UCSD-AML1 (cell line): Measurements from ENCODE around the gene FBXO21.
"Not testable (repeated sequence)": the region's sequence is repeated elsewhere in the genome, so short reads cannot be mapped to it uniquely, and the experiment has no call there.

Experiments used
- DNase-seq: peaks from one replicate; lab custom pipeline; 2025; ENCODE audit not compliant: unreplicated experiment; lab: John Stamatoyannopoulos, UW

FBXO21 gene, protein sequence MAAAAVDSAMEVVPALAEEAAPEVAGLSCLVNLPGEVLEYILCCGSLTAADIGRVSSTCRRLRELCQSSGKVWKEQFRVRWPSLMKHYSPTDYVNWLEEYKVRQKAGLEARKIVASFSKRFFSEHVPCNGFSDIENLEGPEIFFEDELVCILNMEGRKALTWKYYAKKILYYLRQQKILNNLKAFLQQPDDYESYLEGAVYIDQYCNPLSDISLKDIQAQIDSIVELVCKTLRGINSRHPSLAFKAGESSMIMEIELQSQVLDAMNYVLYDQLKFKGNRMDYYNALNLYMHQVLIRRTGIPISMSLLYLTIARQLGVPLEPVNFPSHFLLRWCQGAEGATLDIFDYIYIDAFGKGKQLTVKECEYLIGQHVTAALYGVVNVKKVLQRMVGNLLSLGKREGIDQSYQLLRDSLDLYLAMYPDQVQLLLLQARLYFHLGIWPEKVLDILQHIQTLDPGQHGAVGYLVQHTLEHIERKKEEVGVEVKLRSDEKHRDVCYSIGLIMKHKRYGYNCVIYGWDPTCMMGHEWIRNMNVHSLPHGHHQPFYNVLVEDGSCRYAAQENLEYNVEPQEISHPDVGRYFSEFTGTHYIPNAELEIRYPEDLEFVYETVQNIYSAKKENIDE

DNA sequence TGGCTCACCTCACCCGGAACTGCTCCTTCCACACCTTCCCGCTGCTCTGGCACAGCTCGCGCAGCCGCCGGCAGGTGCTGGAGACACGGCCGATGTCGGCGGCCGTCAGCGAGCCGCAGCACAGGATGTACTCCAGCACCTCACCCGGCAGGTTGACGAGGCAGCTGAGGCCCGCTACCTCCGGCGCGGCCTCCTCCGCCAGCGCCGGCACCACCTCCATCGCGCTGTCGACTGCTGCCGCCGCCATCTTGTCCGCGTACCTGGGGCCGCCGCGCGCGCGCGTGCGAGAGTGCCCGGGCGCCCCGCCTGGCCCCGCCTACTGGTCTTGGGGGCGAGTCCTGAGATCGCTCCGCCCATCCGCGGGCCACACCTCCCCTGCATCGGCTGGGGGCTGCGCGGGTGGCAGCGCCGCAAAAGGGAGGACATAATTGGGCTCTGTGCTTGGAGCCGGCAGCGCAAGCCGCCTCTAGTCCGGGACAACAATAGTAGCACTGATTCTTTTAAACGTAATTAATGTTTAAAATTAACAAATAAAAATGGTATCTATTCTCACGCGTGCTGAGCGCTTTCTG is at the start of gene FBXO21:
TSS of gene FBXO21 (minus strand) at position 261 of the 572 bp plus-strand sequence. CDS start at position 247, 14 bp downstream.
- DNase-seq = peak; percentile 87

DNA sequence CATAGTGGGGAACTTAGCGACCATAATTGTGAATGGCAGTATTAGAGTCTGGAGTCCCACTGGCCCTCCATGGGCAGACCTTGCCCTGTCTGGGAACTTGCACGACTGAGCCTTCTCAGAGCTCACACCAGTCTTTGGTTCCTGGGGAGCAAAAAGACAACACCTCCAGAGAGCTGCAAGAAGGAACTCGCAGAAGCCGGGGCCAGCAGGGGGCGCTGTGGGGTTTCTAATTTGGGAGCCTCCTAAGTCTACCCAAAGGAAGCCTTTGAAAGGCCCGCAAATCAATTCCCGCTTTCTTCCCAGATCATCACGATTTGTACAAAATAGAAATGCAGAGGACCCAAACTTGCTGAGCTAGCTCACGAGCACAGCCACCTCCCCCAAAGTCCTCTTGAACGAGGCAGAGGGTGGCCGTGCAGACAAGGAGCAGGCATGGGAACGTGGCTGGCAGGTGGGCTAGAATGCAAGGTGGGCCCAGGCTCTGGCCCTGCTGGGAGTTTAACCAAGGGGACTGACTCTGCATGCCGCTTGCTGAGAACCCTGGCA is 46.3 kb upstream of the FBXO21 start:
- peak; percentile 74 for DNase-seq

DNA sequence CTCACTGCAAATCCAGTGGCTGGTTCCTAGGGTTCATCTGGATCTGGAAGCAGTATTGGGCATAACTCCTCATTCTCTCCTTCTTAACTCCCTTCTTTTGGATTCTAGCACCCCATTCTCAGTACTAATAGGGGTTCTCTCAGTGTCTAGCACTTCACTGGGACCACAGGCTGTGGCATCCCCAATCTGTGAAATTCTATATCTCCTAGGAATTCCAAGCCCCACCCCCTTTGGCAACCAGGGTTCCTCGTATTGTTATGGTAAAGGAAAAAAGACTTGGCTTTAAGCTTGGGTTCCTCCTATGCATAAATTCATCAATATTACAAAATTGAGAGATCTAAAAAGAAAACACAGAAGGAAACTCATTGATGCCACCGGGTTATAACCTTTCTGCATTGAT is 45.0 kb upstream of the FBXO21 start:
- DNase-seq = no peak

DNA sequence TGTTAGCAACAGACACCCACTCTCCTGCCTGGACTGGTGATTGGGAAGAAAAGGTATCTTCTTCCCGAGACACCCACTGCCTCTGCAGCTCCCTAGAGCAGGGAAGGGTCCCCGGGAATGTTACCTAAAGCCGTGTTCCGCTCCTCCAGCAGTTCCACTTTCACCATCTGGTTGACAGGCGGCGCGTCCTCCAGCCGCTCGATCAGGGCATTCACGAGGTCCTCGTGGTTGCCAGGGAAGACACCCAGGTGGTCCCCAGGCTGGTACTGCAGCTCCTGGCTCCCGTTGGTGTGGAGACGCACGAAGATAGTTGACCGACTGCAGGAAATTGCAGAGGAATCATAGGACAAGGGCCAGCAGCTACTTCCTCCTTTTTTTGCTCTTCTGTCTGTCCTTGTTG is 44.2 kb upstream of the FBXO21 start:
- DNase-seq = no peak

DNA sequence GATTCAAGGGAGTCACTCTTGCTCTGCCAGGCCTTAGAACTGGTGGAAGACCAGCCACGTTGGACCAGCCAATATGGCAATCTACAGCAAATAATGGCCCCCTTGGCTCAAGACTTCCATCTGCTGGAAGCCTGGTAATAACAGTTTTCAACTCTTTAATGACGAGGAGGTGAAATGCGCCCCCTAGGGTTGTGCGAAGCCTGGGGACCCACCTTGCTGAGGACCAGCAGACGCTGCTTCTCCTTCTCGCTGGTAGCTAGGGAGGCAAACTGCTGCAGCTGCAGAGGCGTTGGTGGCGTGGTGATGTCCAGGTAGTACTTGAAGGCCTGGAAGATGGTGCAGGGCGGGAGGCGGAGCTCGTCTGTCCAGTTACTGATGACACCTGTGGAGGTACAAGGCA is 41.5 kb upstream of the FBXO21 start:
- no peak for DNase-seq

DNA sequence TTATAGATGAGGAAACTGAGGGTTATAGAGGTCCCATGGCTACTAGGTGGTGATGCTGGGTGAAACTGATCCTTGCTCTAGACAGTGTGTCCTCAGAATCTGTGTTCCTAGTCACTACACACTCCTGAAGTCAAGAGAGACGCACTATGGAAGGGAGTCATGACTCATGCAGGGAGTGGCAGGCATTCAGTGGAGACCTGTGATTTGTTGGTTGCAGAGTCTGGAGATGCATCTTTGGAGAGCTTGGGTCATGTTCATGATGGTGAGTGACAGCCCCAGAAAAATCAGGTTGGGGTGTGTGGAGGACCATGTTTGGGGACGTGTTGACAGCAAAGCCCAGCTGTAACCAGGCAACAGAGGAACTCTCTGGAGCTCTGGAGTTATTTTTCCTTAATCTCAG is 38.0 kb upstream of the FBXO21 start:
- no peak for DNase-seq

DNA sequence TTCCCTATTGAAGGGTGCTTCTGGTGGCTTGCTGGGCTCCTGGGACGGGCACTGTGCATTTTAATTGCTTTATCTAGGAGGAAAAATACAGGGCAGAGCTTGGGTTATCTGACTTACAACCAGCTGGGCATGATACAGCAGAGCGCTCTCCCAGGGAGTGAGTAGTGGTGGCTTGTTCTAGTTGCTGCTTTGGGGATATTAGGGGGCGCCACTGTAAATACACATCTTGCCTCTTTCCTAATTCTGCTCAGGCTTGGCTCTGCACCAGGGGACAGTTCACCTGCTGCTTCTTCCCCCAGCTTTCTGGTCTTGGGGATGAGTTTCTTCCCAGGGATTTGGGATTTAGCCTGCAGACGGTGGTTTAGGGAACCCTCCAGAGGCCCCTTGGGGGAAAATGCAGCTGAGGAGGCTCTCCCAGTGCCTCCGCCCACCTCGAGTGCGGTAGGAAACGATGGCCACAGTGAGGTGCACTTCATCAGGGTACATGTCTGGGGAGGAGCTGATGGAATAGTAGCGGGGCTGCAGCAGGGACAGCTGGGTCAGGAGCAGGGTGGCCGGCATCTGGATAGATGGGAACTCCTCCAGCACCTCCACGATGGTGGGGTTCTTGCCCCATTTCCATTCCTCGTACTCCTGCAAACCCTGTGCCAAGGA is 36.9 kb upstream of the FBXO21 start:
- DNase-seq = no peak

DNA sequence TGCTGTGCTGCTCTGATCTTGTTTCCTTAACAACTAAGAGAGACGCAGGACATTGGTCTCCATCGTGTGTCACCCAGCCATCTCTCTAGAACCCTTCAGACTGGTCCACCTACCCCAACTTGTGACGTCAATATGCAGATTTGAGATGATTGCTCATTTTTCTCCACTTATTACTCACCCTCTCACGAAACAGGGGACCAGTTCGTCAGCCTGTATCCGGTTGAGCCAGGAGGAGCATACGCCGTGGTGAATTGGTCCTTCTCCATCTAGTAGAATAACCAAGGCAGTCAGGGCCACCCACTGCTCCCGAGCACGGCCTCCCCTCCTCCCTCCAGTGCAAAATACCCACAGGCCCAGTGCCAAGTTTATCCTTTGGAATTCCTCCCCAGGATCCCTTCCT is 36.2 kb upstream of the FBXO21 start:
- DNase-seq = no peak

DNA sequence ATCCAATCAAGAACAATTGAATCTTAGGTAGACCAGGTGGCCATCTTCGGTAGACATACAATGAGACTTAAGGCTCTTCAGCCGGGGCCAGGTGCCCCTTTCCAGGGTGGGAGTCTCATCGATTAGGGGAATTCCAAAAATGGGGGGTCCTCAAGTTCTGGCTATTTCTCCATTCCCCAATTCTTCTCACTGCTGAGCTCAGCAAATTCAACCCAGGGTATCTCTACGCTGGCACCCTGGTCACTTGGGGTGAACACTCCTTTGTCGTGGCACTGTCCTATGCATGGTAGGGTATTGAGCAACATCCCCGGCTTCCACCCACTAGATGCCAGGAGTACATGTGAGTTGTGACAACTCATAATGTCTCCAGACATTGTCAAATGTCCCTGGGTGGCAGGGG is 34.9 kb upstream of the FBXO21 start:
- DNase-seq = no peak

DNA sequence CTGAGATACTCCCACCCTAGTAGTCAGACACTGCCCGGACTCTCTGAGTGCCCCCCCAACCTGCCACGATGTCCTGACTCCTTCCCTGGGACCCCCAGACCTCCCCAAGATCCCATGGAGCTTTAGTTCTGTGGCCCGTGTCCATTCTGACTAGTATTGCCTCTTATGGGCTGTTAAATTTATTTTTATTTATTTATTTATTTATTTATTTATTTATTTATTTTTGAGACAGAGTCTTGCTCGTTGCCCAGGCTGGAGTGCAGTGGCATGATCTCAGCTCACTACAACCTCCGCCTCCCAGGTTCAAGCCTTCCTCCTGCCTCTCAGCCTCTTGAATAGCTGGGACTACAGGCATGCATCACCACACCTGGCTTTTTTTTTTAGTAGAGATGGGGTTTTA is 30.7 kb upstream of the FBXO21 start:
- DNase-seq = not testable (repeated sequence)

DNA sequence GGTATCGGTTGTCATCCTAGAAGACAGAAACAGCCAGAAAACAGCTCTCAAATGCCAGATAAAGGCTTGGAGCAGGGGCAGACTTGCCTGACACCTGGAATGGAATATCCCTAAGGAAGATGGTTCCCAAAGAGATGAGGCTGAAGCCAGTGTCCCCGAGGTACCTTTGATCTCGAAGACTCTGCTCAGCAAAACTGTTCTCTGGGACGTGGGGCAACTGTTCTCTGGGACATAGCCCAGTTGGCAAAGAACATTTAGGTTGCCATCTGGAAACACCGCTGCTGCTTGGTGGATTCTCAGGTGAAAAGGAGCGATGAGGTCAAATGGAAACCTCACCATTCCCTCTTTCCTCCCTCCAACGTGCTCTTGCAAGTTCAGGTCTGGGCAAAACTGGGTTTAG is 27.9 kb upstream of the FBXO21 start:
- no peak for DNase-seq

DNA sequence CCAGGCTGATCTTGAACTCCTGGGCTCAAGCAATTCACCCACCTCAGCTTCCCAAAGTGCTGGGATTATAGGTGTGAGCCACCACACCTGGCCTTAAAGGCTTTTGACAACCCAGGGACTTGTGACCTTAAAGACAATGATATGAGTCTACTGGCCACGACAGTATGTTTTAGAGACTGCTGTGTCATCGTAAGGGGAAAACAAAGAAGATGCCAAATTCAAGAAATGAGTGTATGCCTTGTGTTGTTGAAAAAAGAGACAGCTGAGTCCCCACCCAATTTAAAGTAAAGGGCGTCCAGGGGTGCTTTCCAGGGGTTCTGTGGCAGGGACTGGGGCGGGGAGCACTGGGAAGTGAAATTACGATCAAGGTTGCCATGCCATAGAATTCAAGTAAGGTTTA is 26.4 kb upstream of the FBXO21 start:
- DNase-seq = no peak

DNA sequence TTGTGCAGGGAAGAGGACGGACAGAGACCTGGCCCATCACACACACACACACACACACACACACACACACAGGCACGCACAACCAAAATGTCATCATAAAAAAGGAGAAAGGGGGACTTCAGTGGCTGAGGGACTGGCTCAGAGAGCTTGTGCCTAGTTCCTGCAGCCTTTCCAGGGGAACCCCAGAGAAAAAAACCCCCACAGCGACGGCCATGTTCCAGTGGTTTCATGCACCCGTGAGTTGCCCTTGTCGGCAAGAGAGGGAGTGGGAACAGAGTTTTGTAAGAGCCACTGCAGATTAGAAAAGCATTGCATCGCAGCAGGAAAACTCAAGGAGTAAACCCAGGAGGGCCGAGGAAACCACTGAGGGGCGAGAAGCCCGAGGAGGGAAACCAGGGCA is 24.5 kb upstream of the FBXO21 start:
- DNase-seq = no peak

DNA sequence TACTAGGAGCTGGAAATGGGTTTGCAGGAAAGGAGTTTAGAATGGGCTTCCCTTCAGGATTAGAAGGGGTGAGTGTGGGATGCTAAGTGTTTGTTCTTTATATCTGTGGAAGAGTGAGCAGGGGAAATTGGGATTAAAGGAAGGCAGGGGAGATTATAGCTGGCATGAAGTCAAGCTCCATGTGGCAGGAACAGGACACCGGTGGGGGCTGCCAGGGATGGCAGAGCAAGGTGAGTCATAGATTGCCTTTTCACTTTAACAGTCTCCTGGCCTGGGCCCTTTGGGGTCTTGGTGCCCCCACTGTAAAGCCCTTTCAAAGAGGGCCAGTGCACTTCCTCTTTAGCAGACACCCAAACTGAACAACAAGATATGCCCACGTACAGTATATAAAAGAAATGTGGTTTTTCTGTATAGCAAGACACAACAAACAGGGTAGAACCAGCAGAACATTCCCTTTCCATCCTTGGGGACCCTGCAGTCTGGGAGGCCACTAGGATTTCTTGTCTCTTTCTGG is 23.1 kb upstream of the FBXO21 start:
- no peak for DNase-seq

DNA sequence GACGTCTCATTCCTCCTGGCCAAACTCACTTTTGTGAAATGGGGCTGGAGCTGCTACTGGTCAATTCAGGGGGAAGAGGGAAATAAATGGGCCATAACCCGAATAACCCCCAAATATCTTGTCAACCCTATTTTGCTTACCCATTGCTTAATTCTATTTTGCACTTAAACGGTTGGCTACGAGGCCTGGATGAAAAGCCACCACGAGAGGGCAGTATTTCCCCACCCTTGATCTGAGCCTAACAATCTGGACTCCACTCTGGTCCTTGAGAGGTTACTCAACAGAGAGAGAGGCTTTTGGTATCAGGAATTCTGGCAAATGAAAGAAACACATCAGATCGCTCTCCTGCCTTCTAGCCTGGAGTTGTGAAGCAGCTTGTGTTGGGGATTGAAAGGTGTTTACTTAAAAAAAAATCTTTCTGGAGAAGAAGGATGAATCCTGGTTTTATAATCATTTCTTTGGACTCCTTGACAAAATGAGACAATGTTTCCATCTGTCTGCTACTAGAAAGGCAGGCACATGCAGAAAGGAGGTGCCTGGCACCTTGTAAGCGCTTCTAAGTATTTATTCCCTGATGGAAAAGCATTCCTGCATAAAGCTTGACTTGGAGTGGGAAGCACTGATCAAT is 22.4 kb upstream of the FBXO21 start:
- DNase-seq = peak; percentile 49

DNA sequence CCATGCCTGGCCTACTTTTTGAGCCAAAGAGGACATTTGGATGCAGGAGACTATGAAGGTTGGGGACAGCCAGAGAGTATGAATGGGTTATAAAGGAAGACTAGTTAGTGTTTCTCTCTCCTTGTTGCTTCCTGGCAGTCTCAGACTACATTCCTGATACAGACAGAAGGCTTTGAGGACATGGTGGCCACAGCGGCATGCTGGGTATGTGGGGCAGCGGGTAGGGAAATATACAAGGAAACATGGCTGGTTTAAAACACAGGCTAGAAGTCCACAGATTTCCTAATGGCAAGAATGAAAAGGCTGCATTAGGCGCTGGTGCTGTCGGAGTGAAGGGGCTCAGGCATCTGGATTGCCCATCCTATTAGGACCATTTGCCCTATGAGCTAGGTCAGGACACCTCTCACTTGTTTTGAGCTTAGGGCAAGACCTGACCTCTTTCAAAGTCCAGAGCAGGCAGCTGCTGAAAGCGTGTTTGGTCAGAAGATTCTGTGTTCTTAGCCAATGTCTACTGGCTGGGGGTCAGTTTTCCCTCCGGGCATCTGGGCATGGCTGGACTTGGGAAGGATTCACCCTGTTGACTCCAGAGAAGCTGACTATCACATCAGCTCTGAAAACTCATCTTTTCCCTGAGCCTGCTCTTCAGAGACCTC is 20.1 kb upstream of the FBXO21 start:
- DNase-seq = no peak

DNA sequence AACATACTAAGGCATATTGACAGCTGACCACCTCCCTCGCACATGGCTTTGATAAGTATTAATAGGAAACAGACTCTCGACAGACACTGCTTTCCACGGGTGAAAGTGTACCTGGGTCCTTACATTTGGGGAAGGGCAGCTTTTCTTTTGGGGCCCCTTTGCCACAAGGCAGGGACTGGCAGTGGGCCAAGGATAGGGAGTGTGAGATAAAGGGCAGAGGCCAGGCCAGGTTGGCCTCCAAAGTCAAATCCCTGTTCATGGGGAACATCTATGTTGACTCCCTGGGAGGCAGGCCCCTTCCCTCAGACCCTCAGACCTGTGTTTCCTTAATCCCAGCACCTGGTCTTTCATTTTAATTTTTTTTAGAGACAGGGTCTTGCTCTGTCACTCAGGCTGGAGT is 19.4 kb upstream of the FBXO21 start:
- no peak for DNase-seq

DNA sequence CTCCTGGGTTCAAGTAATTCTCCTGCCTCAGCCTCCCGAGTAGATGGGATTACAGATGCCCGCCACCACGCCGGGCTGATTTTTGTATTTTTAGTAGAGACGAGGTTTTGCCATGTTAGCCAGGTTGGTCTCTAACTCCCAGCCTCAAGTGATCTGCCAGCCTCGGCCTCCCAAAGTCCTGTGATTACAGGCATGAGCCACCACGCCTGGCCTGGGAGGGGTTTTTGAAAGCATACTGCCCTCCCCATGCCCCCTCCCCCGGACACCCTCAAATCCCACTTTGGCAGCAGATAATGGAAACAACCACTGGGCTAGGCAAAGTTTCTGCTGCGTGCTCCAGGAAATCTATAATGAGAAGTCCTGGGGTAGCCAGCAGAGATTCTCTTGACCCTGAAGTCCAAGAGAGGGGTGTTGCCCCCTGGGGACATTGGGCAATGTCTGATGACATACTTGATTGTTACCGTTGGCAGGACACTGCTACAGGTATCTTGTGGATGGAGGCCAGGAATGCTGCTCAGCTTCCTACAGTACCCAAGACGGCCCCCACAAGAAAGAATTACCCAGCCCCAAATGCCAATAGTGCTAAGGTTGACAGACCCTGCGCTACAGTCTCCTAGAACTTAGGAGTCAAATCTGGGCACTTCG is 18.7 kb upstream of the FBXO21 start:
- no peak for DNase-seq

DNA sequence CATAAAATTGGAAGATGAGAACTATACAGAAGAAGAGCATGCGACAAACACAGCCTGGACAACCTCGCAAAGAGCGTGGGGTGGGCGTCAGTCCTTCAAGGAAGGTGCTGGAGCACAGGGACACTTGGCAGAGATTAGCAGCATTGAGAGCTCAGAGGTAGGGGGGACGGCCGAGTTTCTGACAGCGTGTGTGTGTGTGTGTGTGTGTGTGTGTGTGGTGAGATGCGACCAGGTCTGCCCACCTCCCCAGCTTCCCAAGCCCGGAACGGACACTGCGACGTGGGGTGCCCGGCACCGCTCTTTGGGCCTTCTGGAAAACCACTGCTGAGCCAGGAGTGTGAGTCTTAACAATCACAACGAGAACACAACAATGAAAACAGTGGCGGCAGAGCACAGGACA is 17.9 kb upstream of the FBXO21 start:
- DNase-seq = no peak

DNA sequence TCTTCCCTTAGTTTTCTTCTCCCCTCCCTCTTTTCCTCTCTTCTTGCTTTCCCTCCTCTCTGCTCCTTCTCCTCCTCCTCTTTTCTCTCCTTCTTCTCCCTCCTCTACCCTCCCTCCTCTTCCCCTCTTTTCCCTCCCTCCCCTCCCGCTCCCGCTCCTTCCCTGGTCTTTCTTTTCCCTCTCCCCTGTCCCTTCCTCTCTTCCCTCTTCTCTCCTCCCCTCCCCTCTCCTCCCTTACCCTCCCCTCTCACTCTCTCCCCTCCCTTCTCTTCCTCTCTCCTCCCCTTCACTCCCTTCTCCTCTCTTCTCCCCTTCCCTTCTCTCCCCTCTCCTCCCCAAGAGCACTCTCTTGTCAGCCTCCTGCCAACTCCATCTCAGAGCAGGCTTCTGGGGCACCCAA is 17.4 kb upstream of the FBXO21 start:
- DNase-seq = no peak
